Uterus (tissue), 2 donors: ENCODE results near the gene C1QTNF9B.

Experiments used
- POLR2A ChIP-seq, 2 donors: fragments of 450-650 bp; IDR thresholded peaks; one replicate each; pipeline ENCODE4 v1.6.1; 2016; ENCODE audit warnings: antibody characterized with exemption in 2 of 2, mild to moderate bottlenecking in 1 of 2, moderate library complexity in 1 of 2
- TF ChIP-seq, protein P1 (sequence below), 4 experiments: fragments of 200-600 bp in 2 of 4; fragments of 450-650 bp in 2 of 4; sonication (generic) in 2 of 4; IDR thresholded peaks; one replicate each; pipeline ENCODE4 v1.5.1; 2016 to 2019; ENCODE audit warnings: antibody characterized with exemption in 4 of 4, mild to moderate bottlenecking in 2 of 4, moderate library complexity in 1 of 4

DNA sequence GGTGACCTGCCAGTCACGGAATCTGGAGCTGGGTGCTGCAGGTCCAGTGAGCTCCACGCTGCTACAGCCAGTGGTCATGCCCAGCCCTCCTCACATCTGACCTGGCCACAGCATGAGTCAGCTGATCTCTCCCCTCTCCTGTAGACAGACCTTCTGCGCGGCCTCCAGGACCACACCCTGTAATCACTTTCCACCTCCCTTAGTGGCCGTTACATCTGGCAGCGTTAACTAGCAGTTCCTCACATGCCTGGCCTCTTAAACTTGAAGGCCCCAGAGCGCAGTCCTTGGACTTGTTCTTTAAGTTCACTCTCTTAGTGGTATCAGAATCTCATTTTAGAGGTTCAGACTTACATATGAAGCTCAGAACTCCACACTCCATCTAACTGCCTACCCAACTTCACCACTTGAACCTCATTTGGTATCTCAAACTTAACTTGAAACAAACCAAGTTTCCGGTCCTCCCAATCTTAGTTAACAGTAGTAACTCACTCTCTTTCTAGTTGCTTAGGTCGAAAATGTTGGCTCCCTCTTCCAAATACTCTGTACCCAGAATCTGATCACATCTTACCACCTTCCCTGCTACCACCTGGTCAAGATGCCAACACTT lies 30.8 kb downstream of the C1QTNF9B start:
- TF ChIP-seq, protein P1, sequence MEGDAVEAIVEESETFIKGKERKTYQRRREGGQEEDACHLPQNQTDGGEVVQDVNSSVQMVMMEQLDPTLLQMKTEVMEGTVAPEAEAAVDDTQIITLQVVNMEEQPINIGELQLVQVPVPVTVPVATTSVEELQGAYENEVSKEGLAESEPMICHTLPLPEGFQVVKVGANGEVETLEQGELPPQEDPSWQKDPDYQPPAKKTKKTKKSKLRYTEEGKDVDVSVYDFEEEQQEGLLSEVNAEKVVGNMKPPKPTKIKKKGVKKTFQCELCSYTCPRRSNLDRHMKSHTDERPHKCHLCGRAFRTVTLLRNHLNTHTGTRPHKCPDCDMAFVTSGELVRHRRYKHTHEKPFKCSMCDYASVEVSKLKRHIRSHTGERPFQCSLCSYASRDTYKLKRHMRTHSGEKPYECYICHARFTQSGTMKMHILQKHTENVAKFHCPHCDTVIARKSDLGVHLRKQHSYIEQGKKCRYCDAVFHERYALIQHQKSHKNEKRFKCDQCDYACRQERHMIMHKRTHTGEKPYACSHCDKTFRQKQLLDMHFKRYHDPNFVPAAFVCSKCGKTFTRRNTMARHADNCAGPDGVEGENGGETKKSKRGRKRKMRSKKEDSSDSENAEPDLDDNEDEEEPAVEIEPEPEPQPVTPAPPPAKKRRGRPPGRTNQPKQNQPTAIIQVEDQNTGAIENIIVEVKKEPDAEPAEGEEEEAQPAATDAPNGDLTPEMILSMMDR (IDR thresholded peaks at IDR 0.05), result no peak
- TF ChIP-seq POLR2A (IDR thresholded peaks at IDR 0.05), result no peak
